A673 (cell line): ENCODE results near the gene PRM3. TPM values are rescaled to one million over a fixed set of nuclear protein-coding genes. Genes with fewer than 3 reads are reported as not detected.

ENCODE experiments used
- BruUV-seq: library from RNA; stranded (reverse); fragments of 400-500 nt; replicated peaks from 2 replicates; lab custom pipeline; 2021; lab: Mats Ljungman, UMichigan
- CTCF ChIA-PET: fragments of 300-600 bp; sonication (Branson Sonifier 250); formaldehyde crosslinking; loops from one replicate; lab custom pipeline; 2022; ENCODE audit warnings: antibody characterized with exemption; lab: Charles Lee
- POLR2A ChIA-PET: fragments of 300-600 bp; sonication (Branson Sonifier 250); formaldehyde crosslinking; loops from one replicate; lab custom pipeline; 2022; ENCODE audit warnings: antibody characterized with exemption; ENCODE audit not compliant: low non-redundant PET; lab: Charles Lee
- DNase-seq: peaks from one replicate; pipeline ENCODE4 v3.0.0-alpha.2; 2015; ENCODE audit warnings: low spot score
- H3K27ac ChIP-seq: fragments of 200-600 bp; sonication (generic); 2 replicates; pipeline ENCODE4 v1.5.1; 2016; ENCODE audit warnings: mixed run types, low read depth, mild to moderate bottlenecking, mixed read lengths, antibody characterized with exemption, low read length; ENCODE audit not compliant: poor library complexity, severe bottlenecking
- H3K27me3 ChIP-seq: fragments of 200-600 bp; sonication (generic); replicated peaks from 2 replicates; pipeline ENCODE4 v1.6.1; 2017; ENCODE audit warnings: mixed run types, low read depth, mild to moderate bottlenecking, mixed read lengths, antibody characterized with exemption, low read length; ENCODE audit not compliant: insufficient read depth, poor library complexity
- H3K36me3 ChIP-seq: fragments of 200-600 bp; sonication (generic); 2 replicates; pipeline ENCODE4 v1.6.1; 2016; ENCODE audit warnings: mixed run types, mild to moderate bottlenecking, mixed read lengths, antibody characterized with exemption, low read length; ENCODE audit not compliant: insufficient read depth, poor library complexity, severe bottlenecking
- H3K4me1 ChIP-seq: fragments of 200-600 bp; sonication (generic); 2 replicates; pipeline ENCODE4 v1.6.1; 2017; ENCODE audit warnings: mixed run types, mild to moderate bottlenecking, mixed read lengths, antibody characterized with exemption, low read length; ENCODE audit not compliant: insufficient read depth, poor library complexity, severe bottlenecking
- H3K4me3 ChIP-seq: fragments of 200-600 bp; sonication (generic); 2 replicates; pipeline ENCODE4 v1.5.1; 2016; ENCODE audit warnings: low read depth, mixed run types, mild to moderate bottlenecking, mixed read lengths, low read length; ENCODE audit not compliant: poor library complexity, severe bottlenecking
- H3K9me3 ChIP-seq: fragments of 200-600 bp; sonication (generic); 2 replicates; pipeline ENCODE4 v1.6.1; 2016; ENCODE audit warnings: mixed run types, low read depth, mild to moderate bottlenecking, mixed read lengths, antibody characterized with exemption, low read length; ENCODE audit not compliant: poor library complexity, severe bottlenecking
- CTCF ChIP-seq: fragments of 300-800, 200-600 bp; sonication (generic); conservative IDR thresholded peaks from 2 replicates; pipeline ENCODE4 v1.5.1; 2017; ENCODE audit warnings: low read depth, mild to moderate bottlenecking, antibody characterized with exemption, low read length, moderate library complexity, mixed read lengths
- EZH2 ChIP-seq: fragments of 200-600 bp; sonication (generic); IDR thresholded peaks from 2 replicates; pipeline ENCODE4 v1.6.1; 2017; ENCODE audit warnings: borderline replicate concordance, low read depth, mild to moderate bottlenecking, mixed read lengths, antibody characterized with exemption, low read length; ENCODE audit not compliant: poor library complexity, severe bottlenecking
- intact Hi-C: fragments of 100-400 bp; cut with micrococcal nuclease; formaldehyde crosslinking; loops from one replicate; pipeline ENCODE4 v1.10.0; 2022; ENCODE audit not compliant: unreplicated experiment
- total RNA-seq: library from RNA; stranded (reverse); gene quantifications from 2 replicates; pipeline ENCODE4 v1.2.3, GENCODE V29; 2021

The PRM3 gene
- total RNA-seq, 1 experiment from 2014 or later = not detected

GRCh38 chr16:11276143-11276895 is 2.9 kb upstream of the PRM3 start, which contains the start of gene PRM2:
TSS of gene PRM2 (minus strand) at chr16:11276480. CDS start at chr16:11276370, 110 bp downstream.
- no peak for DNase-seq
- Histone ChIP-seq H3K4me3 (no peak within 1 kb of the TSS), H3K27ac (no peak within 1 kb of the TSS), H3K36me3 (no peaks in the 10 kb centered on the region), H3K9me3 (no peaks in the 10 kb centered on the region), H3K4me1 (no peaks in the 10 kb centered on the region), H3K27me3 (no peaks in the 10 kb centered on the region)
- POLR2A ChIA-PET = no interaction called here
- no TSS peak for BruUV-seq
- CTCF ChIA-PET = no interaction called here
- intact Hi-C loops = no loop called here
- TF ChIP-seq CTCF (no peak), EZH2 (no peak)

DNA sequence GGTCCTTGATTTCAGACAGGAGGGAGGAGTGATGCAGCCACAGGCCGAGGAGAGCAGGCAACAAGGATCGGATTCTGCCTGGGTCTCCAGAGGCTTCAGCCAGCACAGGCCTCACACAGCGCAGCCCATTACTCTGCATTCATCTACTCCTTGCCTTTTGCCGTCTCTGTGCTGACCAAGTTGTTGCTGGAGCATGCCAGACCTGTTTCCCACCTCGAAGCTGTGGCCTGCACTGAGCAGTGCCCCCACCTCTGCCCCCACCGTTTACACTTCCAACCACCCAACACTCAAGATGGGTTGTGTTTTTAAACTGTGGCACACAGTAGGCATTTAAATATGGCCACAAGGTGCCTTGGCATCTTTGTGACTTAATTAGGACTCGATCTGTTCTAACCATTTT is 1.5 kb upstream of the PRM3 start:
- Histone ChIP-seq H3K27me3 (no peaks in the 10 kb centered on the region), H3K36me3 (no peaks in the 10 kb centered on the region), H3K9me3 (no peaks in the 10 kb centered on the region), H3K27ac (no peak overlapping the region), H3K4me3 (no peak overlapping the region), H3K4me1 (no peaks in the 10 kb centered on the region)
- BruUV-seq = no TSS peak
- intact Hi-C loops = no loop called here
- DNase-seq = no peak
- POLR2A ChIA-PET = no interaction called here
- CTCF ChIA-PET = no interaction called here
- TF ChIP-seq CTCF (no peak), EZH2 (no peak)

DNA sequence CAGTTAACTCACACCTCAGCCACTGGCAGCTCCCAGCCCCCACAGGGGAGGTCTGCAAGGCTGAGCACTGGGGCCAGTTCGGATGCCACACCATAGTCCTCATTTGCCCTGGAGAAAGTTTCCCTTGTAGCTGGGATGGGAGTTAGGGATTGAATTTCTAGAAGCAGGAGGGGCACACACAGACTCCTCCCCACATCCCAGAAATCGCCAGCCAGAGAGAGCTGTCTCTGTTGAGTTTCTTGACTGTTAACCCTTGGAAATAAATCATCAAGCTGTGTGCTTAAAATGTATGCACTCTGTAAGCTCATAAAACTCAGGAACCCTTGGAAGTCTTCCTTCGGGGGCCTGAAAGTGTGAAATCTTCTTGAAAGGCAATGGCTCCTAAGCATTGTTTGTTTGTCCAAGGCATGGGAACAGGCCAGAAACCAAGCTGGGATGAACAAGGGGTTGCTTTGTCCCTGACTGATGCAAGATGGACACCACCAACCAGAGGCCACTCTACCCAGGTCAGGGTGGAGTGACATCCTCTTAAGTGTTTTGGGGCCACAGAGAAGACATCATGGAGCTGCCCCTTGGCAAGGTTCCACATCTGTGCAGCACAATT is 394 bp upstream of the PRM3 start:
- Histone ChIP-seq H3K4me3 (no peak overlapping the region), H3K27ac (no peak overlapping the region), H3K9me3 (no peaks in the 10 kb centered on the region), H3K27me3 (no peaks in the 10 kb centered on the region), H3K4me1 (no peaks in the 10 kb centered on the region), H3K36me3 (no peaks in the 10 kb centered on the region)
- CTCF ChIA-PET = no interaction called here
- TF ChIP-seq EZH2 (no peak), CTCF (no peak)
- BruUV-seq = no TSS peak
- DNase-seq = no peak
- intact Hi-C loops = no loop called here
- POLR2A ChIA-PET = no interaction called here
